GM12892 (cell line): Measurements from ENCODE around the gene VAMP1.
"Not testable (repeated sequence)": the region's sequence is repeated elsewhere in the genome, so short reads cannot be mapped to it uniquely, and the experiment has no call there.

Source experiments
- DNase-seq: peaks from one replicate; pipeline ENCODE4 v3.0.0; 2011; ENCODE audit not compliant: insufficient read length
- FAIRE-seq: peaks from 2 replicates; lab custom pipeline; 2011; peaks lifted over from hg19 to GRCh38; lab: Jason Lieb, UNC
- POLR2A ChIP-seq: IDR thresholded peaks from 2 replicates; pipeline ENCODE4 v1.6.1; 2011; ENCODE audit warnings: low read depth, low read length, control low read depth
- POLR2AphosphoS5 ChIP-seq: IDR thresholded peaks from 2 replicates; pipeline ENCODE4 v1.6.1; 2011; ENCODE audit warnings: low read depth, low read length, control low read depth
- TAF1 ChIP-seq: IDR thresholded peaks from 2 replicates; pipeline ENCODE4 v1.6.1; 2011; ENCODE audit warnings: low read depth, mild to moderate bottlenecking, control low read depth, low read length, borderline replicate concordance

VAMP1 gene

DNA sequence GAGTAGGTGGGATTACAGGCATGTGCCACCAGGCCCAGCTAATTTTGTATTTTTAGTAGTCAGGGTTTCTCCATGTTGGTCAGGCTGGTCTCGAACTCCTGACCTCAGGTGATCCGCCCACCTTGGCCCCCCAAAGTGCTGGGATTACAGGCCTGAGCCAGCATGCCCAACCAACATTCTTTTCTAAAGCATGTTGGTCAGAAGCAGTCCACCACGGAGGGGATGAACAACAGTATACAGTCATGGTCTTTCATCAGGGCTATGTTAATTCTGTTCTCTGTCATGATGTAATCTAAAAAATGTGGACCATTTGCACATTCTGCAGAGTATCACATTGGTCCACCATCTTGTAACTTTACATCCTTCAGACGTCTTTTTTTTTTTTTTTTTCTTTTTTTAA, 19.0 kb upstream of the VAMP1 start:
- no peak for TF ChIP-seq TAF1
- TF ChIP-seq POLR2AphosphoS5 = no peak
- no peak for TF ChIP-seq POLR2A
- FAIRE-seq = no peak
- no peak for DNase-seq

DNA sequence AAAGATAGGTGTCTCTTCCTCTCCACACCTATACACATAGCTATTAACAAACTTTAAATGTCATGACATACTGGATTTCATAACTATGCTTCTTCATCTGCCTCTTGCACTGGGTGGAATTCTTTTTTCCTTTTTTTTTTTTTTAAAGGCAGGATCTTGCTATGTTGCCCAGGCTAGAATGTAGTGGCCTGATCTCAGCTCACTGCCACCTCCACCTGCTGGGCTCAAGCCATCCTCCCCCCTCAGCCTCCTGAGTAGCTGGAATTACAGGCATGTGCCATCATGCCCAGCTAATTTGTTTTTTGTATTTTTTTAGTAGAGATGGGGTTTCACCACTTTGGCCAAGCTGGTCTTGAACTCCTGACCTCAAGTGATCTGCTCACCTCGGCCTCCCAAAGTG, 17.8 kb upstream of the VAMP1 start:
- TF ChIP-seq POLR2A (no peak), POLR2AphosphoS5 (no peak), TAF1 (no peak)
- FAIRE-seq = no peak

DNA sequence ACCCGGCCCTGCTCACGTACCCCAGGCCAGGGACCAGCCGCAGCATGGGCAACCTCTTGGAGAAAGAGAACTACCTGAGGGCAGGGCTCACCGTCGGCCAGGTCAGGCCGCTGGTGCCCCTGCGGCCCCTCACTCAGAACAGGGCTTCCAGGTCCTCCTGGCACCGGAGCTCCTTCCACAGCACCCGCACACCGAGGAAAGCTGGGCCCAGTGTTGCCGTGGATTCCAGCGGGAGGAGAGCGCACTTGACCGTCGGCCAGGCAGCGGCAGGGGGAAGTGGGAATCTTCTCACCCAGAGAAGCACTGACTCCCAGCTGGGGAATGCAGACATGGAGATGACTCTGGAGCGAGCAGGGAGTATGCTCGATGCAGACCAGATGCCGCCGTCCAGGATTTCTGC, 7.9 kb upstream of the VAMP1 start:
- TF ChIP-seq POLR2A = no peak
- no peak for TF ChIP-seq TAF1
- TF ChIP-seq POLR2AphosphoS5 = no peak
- DNase-seq (no peak), FAIRE-seq (no peak)

More for the DNA sequence above, 17.8 kb upstream of the VAMP1 start:
- no peak for DNase-seq

DNA sequence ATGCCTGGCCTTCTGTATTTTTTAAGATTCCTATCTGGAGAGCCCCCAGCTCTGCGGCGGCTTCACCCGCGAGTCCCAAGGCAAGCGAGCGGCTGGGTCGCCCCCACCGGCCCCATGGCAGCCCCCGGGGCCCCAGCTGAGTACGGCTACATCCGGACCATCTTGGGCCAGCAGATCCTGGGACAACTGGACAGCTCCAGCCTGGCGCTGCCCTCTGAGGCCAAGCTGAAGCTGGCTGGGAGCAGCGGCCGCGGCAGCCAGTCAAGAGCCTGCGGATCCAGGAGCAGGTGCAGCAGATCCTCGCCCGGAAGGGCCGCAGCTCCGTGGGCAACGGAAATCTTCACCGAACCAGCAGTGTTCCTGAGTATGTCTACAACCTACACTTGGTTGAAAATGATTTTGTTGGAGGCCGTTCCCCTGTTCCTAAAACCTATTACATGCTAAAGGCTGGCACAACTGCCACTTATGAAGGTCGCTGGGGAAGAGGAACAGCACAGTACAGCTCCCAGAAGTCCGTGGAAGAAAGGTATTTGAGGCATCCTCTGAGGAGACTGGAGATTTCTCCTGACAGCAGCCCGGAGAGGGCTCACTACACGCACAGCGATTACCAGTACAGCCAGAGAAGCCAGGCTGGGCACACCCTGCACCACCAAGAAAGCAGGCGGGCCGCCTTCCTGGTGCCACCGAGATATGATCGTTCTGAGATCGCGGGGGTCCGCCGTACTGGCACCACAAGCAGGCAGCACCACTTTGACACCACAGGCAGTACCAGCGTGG, 7.3 kb upstream of the VAMP1 start:
- not testable (repeated sequence) for DNase-seq, FAIRE-seq

DNA sequence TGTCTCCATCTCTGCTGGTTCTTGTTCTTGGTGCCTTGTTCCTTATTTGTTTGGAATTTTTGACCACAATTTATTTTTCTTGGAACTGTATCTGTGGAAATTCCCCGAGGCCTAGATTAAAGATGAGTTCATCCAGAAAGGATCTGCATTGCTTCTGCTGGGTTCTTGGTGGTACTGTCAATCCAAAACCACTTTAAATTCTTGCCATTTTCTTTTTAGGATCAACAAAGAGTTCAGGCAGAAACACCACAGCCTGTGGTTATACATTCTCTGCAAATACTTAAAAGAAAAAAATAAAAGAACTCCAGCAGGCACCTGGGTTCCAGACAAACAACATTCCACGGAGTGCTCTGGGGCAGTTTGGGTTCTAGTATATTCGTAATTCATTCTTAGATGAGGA, 6.0 kb upstream of the VAMP1 start:
- TF ChIP-seq POLR2A (no peak), TAF1 (no peak), POLR2AphosphoS5 (no peak)
- no peak for FAIRE-seq
- no peak for DNase-seq

DNA sequence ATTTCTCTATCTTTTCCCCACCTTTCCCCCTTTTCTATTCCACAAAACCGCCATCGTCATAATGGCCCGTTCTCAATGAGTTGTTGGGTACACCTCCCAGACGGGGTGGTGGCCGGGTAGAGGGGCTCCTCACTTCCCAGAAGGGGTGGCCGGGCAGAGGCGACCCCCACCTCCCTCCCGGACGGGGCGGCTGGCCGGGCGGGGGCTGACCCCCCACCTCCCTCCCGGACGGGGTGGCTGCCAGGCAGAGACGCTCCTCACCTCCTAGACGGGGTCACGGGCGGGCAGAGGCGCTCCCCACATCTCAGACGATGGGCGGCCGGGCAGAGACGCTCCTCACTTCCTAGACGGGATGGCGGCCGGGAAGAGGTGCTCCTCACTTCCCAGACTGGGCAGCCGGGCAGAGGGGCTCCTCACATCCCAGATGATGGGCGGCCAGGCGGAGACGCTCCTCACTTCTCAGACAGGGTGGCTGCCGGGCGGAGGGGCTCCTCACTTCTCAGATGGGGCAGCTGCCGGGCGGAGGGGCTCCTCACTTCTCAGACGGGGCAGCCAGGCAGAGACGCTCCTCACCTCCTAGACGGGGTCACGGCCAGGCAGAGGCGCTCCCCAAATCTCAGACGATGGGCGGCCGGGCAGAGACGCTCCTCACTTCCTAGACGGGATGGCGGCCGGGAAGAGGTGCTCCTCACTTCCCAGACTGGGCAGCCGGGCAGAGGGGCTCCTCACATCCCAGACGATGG, 4.9 kb upstream of the VAMP1 start:
- not testable (repeated sequence) for DNase-seq, FAIRE-seq

DNA sequence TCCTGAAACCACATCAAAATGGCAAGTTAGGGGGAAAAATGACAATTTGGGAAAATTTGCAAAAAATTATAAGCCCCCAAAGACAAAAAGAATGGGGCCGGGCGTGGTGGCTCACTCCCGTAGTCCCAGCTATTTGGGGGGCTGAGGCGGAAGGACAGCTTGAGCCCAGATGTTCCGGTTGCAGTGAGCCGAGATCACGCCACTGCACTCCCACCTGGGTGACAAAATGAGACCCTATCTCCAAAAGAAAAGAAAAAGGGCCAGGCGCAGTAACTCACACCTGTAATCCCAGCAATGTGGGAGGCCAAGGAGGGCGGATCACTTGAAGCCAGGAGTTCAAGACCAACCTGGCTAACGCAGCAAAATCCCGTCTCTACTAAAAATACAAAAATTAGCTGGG, 2.0 kb upstream of the VAMP1 start:
- DNase-seq (no peak), FAIRE-seq (no peak)
- no peak for TF ChIP-seq POLR2AphosphoS5
- TF ChIP-seq POLR2A = no peak
- TF ChIP-seq TAF1 = no peak

DNA sequence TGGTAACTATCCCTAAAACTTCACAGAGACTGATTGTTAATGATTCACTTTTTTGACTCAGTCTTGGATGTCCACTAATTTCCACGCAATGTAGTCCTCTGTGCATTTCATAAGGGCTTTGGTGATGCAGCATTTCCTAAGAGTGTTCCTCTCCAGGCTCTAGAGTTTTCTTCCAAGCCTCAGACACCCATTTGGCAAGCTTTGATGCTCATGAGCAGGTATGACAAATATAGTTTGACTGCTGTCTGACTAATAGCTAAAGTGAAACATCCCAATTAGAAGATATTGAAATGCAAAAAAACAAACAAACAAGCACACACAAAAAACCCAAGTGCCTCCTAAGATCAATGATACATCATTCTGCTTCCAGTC, 1.5 kb upstream of the VAMP1 start:
- DNase-seq = no peak
- TF ChIP-seq POLR2AphosphoS5 = no peak
- no peak for TF ChIP-seq TAF1
- no peak for TF ChIP-seq POLR2A
- FAIRE-seq = no peak

DNA sequence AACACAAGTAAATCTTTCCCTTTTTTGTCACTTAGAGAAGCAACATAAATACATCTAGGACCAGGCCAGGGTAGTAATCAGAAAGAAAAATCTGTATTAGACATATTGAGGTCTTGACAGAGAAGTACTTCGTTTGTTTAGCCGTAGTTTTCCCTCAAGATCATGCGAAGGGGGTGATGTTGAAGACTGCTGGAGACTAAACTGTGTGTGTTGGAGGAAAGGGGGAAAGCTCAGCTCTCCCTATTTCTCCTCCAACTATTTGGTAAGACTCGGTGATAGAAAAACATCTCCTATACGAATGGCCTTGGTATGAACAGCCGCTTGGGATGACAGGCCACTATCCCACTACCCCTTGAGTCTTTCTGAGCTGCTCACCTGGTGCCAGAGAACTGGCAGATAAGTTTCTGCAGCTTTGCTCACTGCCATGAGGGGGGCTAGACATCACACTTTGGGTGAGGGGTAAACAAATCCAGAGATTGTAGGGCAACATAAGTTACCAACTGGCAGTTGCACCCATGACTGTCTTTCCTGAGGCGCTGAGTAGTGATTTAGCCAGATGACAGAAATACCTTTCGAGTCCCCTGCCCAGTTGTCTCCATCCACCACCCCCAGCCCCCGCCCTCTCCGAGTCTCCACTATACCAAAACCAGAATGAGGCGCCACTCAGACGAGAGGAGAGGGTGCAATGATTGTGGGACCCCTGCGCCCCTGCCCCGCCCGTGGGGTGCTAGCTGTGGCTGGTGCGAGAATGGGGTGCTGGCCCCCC, 685 bp downstream of the VAMP1 start:
- FAIRE-seq (peak; percentile 5), DNase-seq (no peak)
- no peak for TF ChIP-seq POLR2AphosphoS5
- TF ChIP-seq POLR2A = no peak
- no peak for TF ChIP-seq TAF1

DNA sequence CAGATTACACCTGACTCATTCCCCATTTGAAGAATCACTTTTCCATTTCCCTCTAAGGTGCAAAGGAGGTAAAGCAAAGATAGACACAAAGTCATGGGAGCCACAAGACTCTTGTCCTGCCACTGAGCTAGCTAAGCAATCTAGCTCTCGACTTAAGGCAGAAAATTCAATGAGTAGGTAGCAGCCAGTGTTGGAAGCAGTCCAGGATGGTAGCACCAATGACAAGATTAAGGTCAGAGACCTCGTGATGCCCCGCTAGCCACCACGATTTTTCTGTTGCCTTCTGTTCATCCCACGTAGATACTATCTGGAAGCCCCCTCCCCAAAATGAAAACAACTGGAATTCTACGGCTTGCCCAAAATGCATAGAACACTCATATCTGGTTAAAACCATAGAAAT, 1.4 kb downstream of the VAMP1 start:
- no peak for FAIRE-seq
- no peak for DNase-seq
- no peak for TF ChIP-seq TAF1
- no peak for TF ChIP-seq POLR2AphosphoS5

DNA sequence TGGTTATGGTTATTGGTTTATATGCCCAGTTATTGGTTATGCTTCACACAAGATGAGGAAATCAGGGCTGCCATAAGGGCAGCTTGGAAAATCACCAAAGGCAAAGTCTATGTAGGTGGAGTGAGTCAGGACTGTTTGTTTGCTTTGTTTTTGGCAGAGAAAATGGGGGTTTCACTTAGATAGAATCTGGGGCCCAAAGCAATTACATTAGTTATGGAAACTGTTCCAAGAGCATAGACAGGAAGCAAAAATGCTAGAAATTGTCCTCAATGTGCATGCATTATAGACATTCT, 2.2 kb downstream of the VAMP1 start:
- TF ChIP-seq POLR2AphosphoS5 (no peak), TAF1 (no peak), POLR2A (no peak)
- DNase-seq = no peak

DNA sequence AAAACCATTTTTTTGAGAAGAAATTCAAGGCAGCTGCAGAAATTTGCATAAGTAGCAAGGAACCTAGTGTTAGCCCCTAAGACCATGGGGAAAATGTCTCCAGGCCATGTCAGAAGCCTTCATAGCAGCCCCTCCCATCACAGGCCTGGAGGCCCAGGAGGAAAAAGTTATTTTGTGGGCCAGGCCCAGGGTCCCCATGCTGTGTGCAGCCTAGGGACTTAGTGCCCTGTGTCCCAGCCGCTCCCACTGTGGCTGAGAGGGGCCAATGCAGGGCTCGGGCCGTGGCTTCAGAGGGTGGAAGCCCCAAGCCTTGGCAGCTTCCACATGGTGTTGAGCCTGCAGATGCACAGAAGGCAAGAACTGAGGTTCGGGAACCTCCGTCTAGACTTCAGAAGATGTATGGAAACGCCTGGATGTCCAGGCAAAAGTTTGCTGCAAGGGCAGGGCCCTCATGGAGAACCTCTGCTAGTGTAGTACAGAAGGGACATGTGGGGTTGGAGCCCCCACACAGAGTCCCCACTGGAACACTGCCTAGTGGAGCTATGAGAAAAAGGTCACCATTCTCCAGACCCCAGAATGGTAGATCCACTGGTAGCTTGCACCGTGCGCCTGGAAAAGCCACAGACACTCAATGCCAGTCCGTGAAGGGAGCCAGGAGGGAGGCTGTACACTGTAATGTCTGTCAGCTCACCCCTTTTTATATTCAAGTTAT, 2.8 kb downstream of the VAMP1 start:
- FAIRE-seq = not testable (repeated sequence)

More for the DNA sequence above, 2.2 kb downstream of the VAMP1 start:
- no peak for FAIRE-seq

DNA sequence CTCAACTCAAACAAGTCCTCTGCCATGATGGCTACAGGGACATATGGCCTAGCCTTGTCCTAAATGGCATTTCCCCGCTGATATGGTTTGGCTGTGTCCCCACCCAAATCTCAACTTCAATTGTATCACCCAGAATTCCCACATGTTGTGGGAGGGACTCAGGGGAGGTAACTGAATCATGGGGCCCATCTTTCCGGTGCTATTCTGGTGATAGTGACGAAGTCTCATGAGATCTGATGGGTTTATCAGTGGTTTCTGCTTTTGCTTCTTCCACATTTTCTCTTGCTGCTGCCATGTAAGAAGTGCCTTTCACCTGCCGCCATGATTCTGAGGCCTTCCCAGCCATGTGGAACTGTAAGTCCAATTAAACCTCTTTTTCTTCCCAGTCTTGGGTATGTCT, 3.7 kb downstream of the VAMP1 start:
- FAIRE-seq, DNase-seq: not testable (repeated sequence)

More for the DNA sequence above, 2.8 kb downstream of the VAMP1 start:
- not testable (repeated sequence) for DNase-seq
